Measurements from ENCODE around the gene TMED10. TPM values are rescaled to one million over a fixed set of nuclear protein-coding genes. Genes with fewer than 3 reads are reported as not detected.

TMED10 gene
- total RNA-seq, 1 experiment from 2014 or later = 253 TPM

DNA sequence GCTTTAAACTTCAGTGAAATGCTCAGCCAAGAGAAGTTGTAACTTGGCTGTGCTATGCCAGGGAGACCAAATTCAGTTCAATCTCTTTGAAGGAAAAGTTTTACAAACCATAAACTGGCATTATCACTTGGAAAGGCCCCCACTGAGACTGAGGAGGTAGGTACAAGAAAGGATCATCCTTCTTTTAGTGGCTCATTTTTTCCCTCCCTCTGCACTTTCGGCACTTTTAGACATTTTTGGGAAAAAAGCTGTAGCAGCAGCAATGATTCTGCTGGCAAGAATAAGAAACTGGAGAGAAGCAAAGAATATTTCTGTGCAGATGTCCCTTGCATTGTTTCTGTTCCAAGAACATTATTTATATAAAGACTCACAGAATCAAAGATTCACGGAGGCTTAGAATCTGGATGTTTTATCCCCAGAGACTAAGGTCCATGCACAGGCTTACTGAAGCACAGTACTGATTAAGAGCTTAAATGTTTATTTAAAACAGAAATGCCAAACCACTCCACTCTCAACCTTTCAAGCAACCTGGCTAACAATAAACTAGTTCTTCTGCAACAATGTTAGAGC lies 94.7 kb downstream of the TMED10 start:
- CTCF ChIA-PET = no interaction called here
- H3K4me3 ChIP-seq (ENCODE audit: low read length) = no peak overlapping the region
- ATAC-seq = no peak
- H3K36me3 ChIP-seq (ENCODE audit: low read depth, low read length) = peaks cover 5% of the 10 kb centered on the region; the same call in 1 of the 2 replicates
- no peak overlapping the region for H3K4me2 ChIP-seq (ENCODE audit: low read length)
- H3K4me1 ChIP-seq (ENCODE audit: insufficient read depth, low read length) = no peaks in the 10 kb centered on the region
- intact Hi-C loops (cut with micrococcal nuclease) = loop anchor here (10.0 kb wide), 1 partner anchor 137 kb away; no protein-coding TSS in a partner anchor
- DNase-seq = no peak
- H3K27me3 ChIP-seq (ENCODE audit: low read length) = no peaks in the 10 kb centered on the region
- H3K9ac ChIP-seq (ENCODE audit: low read length) = no peak overlapping the region
- H3K9me3 ChIP-seq (ENCODE audit: low read length) = no peaks in the 10 kb centered on the region
- H3K9me2 ChIP-seq (replicated peaks; ENCODE audit: low read length) = no peaks in the 10 kb centered on the region
- H4K20me1 ChIP-seq (ENCODE audit: low read length) = no peaks in the 10 kb centered on the region
- TF ChIP-seq EZH2phosphoT487 (IDR thresholded peaks at IDR 0.05; ENCODE audit: borderline replicate concordance, low read length) = no peak
- TF ChIP-seq, protein P1, sequence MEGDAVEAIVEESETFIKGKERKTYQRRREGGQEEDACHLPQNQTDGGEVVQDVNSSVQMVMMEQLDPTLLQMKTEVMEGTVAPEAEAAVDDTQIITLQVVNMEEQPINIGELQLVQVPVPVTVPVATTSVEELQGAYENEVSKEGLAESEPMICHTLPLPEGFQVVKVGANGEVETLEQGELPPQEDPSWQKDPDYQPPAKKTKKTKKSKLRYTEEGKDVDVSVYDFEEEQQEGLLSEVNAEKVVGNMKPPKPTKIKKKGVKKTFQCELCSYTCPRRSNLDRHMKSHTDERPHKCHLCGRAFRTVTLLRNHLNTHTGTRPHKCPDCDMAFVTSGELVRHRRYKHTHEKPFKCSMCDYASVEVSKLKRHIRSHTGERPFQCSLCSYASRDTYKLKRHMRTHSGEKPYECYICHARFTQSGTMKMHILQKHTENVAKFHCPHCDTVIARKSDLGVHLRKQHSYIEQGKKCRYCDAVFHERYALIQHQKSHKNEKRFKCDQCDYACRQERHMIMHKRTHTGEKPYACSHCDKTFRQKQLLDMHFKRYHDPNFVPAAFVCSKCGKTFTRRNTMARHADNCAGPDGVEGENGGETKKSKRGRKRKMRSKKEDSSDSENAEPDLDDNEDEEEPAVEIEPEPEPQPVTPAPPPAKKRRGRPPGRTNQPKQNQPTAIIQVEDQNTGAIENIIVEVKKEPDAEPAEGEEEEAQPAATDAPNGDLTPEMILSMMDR (conservative IDR thresholded peaks at IDR 0.05; ENCODE audit: low read depth, low read length) = no peak
- no peak for TF ChIP-seq EZH2 (IDR thresholded peaks at IDR 0.05; ENCODE audit: low read length, unreplicated experiment)
- no peaks in the 10 kb centered on the region for H3K79me2 ChIP-seq (ENCODE audit: low read length)
- POLR2A ChIA-PET (ENCODE audit: unreplicated experiment) = no interaction called here
- H3F3A ChIP-seq (ENCODE audit: low read length, unreplicated experiment) = no peaks in the 10 kb centered on the region
- H3K27ac ChIP-seq (ENCODE audit: low read length) = no peak overlapping the region
- no peak overlapping the region for H2AFZ ChIP-seq (ENCODE audit: low read length)
- BruUV-seq (replicated peaks) = no TSS peak

Other genes with a start within 250 kb of the TMED10 start
- 0.26 and 1.5 TPM in 2 replicates for gene PGF, start 221.0 kb downstream of the TMED10 start, total RNA-seq (2014; rRNA removed)
- gene EIF2B2, start 173.7 kb downstream of the TMED10 start, total RNA-seq (2014; rRNA removed) = 96.8 and 113 TPM in 2 replicates
- 7.9 and 13.2 TPM in 2 replicates for gene MLH3, start 125.1 kb downstream of the TMED10 start, total RNA-seq (2014; rRNA removed)
- gene ACYP1, start 112.6 kb downstream of the TMED10 start, total RNA-seq (2014; rRNA removed) = 22.6 and 23.5 TPM in 2 replicates
- gene ZC2HC1C, start 107.0 kb downstream of the TMED10 start, total RNA-seq (2014; rRNA removed) = 3.4 and 9.5 TPM in 2 replicates
- 29.6 and 44.5 TPM in 2 replicates for gene NEK9, start 49.6 kb downstream of the TMED10 start, total RNA-seq (2014; rRNA removed)
- gene FOS, start 102.2 kb upstream of the TMED10 start, total RNA-seq (2014; rRNA removed) = 99.2 and 103 TPM in 2 replicates